Liver (tissue), 9 donors: ENCODE results near the gene PCDH9. TPM values are rescaled to one million over a fixed set of nuclear protein-coding genes. Genes with fewer than 3 reads are reported as not detected.

ENCODE experiments used
- DNase-seq: peaks from one replicate; pipeline ENCODE4 v3.0.0-alpha.2; 2017; ENCODE audit warnings: low spot score
- H3K27ac ChIP-seq, 2 donors: one replicate each; pipeline ENCODE4 v1.7.0; 2013; ENCODE audit warnings: inconsistent platforms in 2 of 2, low read length in 2 of 2, control low read depth in 1 of 2, low read depth in 1 of 2, mild to moderate bottlenecking in 1 of 2
- H3K27me3 ChIP-seq, 4 donors: one replicate each; pipeline versions ENCODE4 v1.6.1 to v1.7.0; 2013; ENCODE audit warnings: low read length in 3 of 4, inconsistent platforms in 1 of 4, mild to moderate bottlenecking in 1 of 4, moderate library complexity in 1 of 4; ENCODE audit not compliant: control insufficient read depth in 4 of 4, insufficient read depth in 4 of 4
- H3K36me3 ChIP-seq, 4 donors: one replicate each; pipeline versions ENCODE4 v1.6.1 to v1.7.0; 2013; ENCODE audit warnings: low read length in 3 of 4, mild to moderate bottlenecking in 3 of 4, low read depth in 1 of 4, moderate library complexity in 1 of 4; ENCODE audit not compliant: control insufficient read depth in 4 of 4, insufficient read depth in 3 of 4
- H3K4me1 ChIP-seq, 4 donors: one replicate each; pipeline versions ENCODE4 v1.6.1 to v1.7.0; 2013; ENCODE audit warnings: low read length in 3 of 4, mild to moderate bottlenecking in 3 of 4, moderate library complexity in 1 of 4; ENCODE audit not compliant: control insufficient read depth in 4 of 4, insufficient read depth in 4 of 4
- H3K4me3 ChIP-seq, 3 donors: one replicate each; pipeline versions ENCODE4 v1.6.1 to v1.7.0; 2013; ENCODE audit warnings: low read length in 3 of 3, control low read depth in 1 of 3, low read depth in 1 of 3, mild to moderate bottlenecking in 1 of 3
- H3K9ac ChIP-seq, 2 donors: one replicate each; pipeline ENCODE4 v1.7.0; 2013; ENCODE audit warnings: low read length in 2 of 2, mild to moderate bottlenecking in 2 of 2, moderate library complexity in 2 of 2, control low read depth in 1 of 2, low read depth in 1 of 2
- H3K9me3 ChIP-seq, 4 donors: one replicate each; pipeline versions ENCODE4 v1.6.1 to v1.7.0; 2013; ENCODE audit warnings: low read length in 3 of 4; ENCODE audit not compliant: control insufficient read depth in 4 of 4
- FOXA1 ChIP-seq: IDR thresholded peaks from 2 replicates; pipeline ENCODE4 v1.6.1; 2016; ENCODE audit warnings: antibody characterized with exemption
- GABPA ChIP-seq, 2 donors: IDR thresholded peaks in 1 of 2; conservative IDR thresholded peaks in 1 of 2; 2 replicates each; pipeline ENCODE4 v1.6.1; 2016; ENCODE audit warnings: antibody characterized with exemption in 2 of 2, mild to moderate bottlenecking in 1 of 2, moderate library complexity in 1 of 2
- HNF4A ChIP-seq, 2 donors: conservative IDR thresholded peaks; 2 replicates each; pipeline ENCODE4 v1.6.1; 2016; ENCODE audit warnings: antibody characterized with exemption in 2 of 2, mild to moderate bottlenecking in 2 of 2
- JUND ChIP-seq, 2 donors: IDR thresholded peaks; 2 replicates each; pipeline ENCODE4 v1.6.1; 2016; ENCODE audit warnings: antibody characterized with exemption in 2 of 2
- MAX ChIP-seq: IDR thresholded peaks from 2 replicates; pipeline ENCODE4 v1.6.1; 2016; ENCODE audit warnings: antibody characterized with exemption
- NR2F2 ChIP-seq: IDR thresholded peaks from 2 replicates; pipeline ENCODE4 v1.6.1; 2016; ENCODE audit warnings: antibody characterized with exemption
- REST ChIP-seq: IDR thresholded peaks from 2 replicates; pipeline ENCODE4 v1.6.1; 2016; ENCODE audit warnings: antibody characterized with exemption, mild to moderate bottlenecking
- RXRA ChIP-seq, 2 donors: IDR thresholded peaks; 2 replicates each; pipeline ENCODE4 v1.6.1; 2017 to 2018; ENCODE audit warnings: antibody characterized with exemption in 2 of 2, mild to moderate bottlenecking in 1 of 2
- SP1 ChIP-seq: IDR thresholded peaks from 2 replicates; pipeline ENCODE4 v1.6.1; 2018; ENCODE audit warnings: antibody characterized with exemption, mild to moderate bottlenecking
- TAF1 ChIP-seq: conservative IDR thresholded peaks from 2 replicates; pipeline ENCODE4 v1.6.1; 2016; ENCODE audit warnings: antibody characterized with exemption, mild to moderate bottlenecking
- YY1 ChIP-seq: IDR thresholded peaks from 2 replicates; pipeline ENCODE4 v1.6.1; 2016; ENCODE audit warnings: antibody characterized with exemption, mild to moderate bottlenecking
- WGBS: extraction: QIAGEN DNeasy Blood & Tissue Kit; methylation state at CpG from one replicate; pipeline ENCODE4 v1.1.7; 2013; 5-methylcytosine and 5-hydroxymethylcytosine counted together
- polyA plus RNA-seq, 2 donors: library from polyadenylated mRNA; stranded (reverse) in 1 of 2; unstranded in 1 of 2; fragments of 200-250 nt in 1 of 2; fragments of >200 nt in 1 of 2; fragmentation: Nextera tagmentation in 1 of 2; extraction: Ambion mirVana in 1 of 2; gene quantifications; one replicate each; pipeline versions ENCODE4 v1.2.1 to v1.2.3, GENCODE V29; 2013 to 2015
- total RNA-seq, 2 donors: library from RNA; depleted of rRNA; stranded (reverse); fragments of >200 nt; gene quantifications; one replicate each; pipeline ENCODE4 v1.2.3, GENCODE V29; 2014
- TF ChIP-seq, protein P1 (sequence below): fragments of 150-350 bp; IDR thresholded peaks from 2 replicates; pipeline ENCODE4 v1.5.1; 2017; ENCODE audit warnings: improper control_type of control experiment, low read depth, low read length; ENCODE audit not compliant: missing input control
- donor health status: healthy.
- donor health status: healthy.
- donor health status: healthy.
- donor health status: healthy.
- donor health status: healthy.

PCDH9 gene
- total and polyA plus RNA-seq, 4 donors: 0.90 to 4.0 (median 2.2) TPM

GRCh38 chr13:66759919-66760318, 470.2 kb downstream of the PCDH9 start:
- Histone ChIP-seq H3K9me3 (peaks cover 0 to 18% (median 0%) of the 10 kb centered on the region in 4 donors), H3K27me3 (peaks cover 0 to 4% (median 0%) of the 10 kb centered on the region in 4 donors), H3K9ac (no peak overlapping the region), H3K4me3 (no peak overlapping the region), H3K36me3 (no peaks in the 10 kb centered on the region), H3K4me1 (no peaks in the 10 kb centered on the region), H3K27ac (no peak overlapping the region)
- no peak for DNase-seq
- TF ChIP-seq REST (no peak), NR2F2 (no peak), HNF4A (conservative IDR thresholded peaks at IDR 0.05) (no peak), GABPA (IDR thresholded peaks at IDR 0.05 in 1 of 2, conservative IDR thresholded peaks at IDR 0.05 in 1 of 2) (no peak)
- WGBS: 96% methylated on average over 1 of the region's 1 CpG

- Histone ChIP-seq H3K9ac (no peak overlapping the region), H3K36me3 (no peaks in the 10 kb centered on the region), H3K9me3 (no peaks in the 10 kb centered on the region), H3K4me1 (no peaks in the 10 kb centered on the region), H3K4me3 (no peak overlapping the region), H3K27me3 (no peaks in the 10 kb centered on the region), H3K27ac (no peak overlapping the region)
- DNase-seq: no peak
- TF ChIP-seq YY1 (no peak), TAF1 (no peak), JUND (IDR thresholded peaks at IDR 0.05) (no peak), MAX (no peak), GABPA (IDR thresholded peaks at IDR 0.05 in 1 of 2, conservative IDR thresholded peaks at IDR 0.05 in 1 of 2) (no peak), FOXA1 (no peak), RXRA (IDR thresholded peaks at IDR 0.05) (no peak), NR2F2 (no peak)
- TF ChIP-seq, protein P1, sequence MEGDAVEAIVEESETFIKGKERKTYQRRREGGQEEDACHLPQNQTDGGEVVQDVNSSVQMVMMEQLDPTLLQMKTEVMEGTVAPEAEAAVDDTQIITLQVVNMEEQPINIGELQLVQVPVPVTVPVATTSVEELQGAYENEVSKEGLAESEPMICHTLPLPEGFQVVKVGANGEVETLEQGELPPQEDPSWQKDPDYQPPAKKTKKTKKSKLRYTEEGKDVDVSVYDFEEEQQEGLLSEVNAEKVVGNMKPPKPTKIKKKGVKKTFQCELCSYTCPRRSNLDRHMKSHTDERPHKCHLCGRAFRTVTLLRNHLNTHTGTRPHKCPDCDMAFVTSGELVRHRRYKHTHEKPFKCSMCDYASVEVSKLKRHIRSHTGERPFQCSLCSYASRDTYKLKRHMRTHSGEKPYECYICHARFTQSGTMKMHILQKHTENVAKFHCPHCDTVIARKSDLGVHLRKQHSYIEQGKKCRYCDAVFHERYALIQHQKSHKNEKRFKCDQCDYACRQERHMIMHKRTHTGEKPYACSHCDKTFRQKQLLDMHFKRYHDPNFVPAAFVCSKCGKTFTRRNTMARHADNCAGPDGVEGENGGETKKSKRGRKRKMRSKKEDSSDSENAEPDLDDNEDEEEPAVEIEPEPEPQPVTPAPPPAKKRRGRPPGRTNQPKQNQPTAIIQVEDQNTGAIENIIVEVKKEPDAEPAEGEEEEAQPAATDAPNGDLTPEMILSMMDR: no peak
- 51% methylated on average over 2 of the region's 2 CpGs for WGBS
Observed at GRCh38 chr13:66751691-66752090, 478.4 kb downstream of the PCDH9 start.

DNA sequence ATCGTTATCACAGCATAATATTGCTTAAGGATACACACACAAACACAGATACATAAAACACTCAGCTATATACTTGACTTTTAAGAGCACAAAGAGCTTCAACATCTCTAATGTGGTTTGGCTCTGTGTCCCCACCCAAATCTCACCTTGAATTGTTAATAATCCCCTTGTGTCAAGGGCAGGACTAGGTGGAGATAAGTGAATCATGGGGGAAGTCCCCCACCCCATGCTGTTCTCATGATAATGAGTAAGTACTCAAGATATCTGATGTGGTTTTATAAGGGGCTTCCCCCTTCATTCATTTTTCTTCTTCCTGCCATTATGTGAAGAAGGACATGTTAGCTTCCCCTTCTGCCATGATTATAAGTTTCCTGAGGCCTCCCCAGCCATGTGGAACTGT, 481.4 kb downstream of the PCDH9 start:
- DNase-seq: no peak
- 29% methylated on average over 1 of the region's 1 CpG for WGBS

More for the DNA sequence above, 481.4 kb downstream of the PCDH9 start:
- TF ChIP-seq MAX: no peak
- TF ChIP-seq RXRA (IDR thresholded peaks at IDR 0.05): no peak
- no peak for TF ChIP-seq REST
- no peak for TF ChIP-seq SP1
- Histone ChIP-seq H3K9me3 (no peaks in the 10 kb centered on the region), H3K4me3 (no peak overlapping the region), H3K36me3 (no peaks in the 10 kb centered on the region), H3K4me1 (no peaks in the 10 kb centered on the region), H3K9ac (no peak overlapping the region), H3K27me3 (no peaks in the 10 kb centered on the region), H3K27ac (no peak overlapping the region)
